DOHH2 (cell line): ENCODE data around the gene LIMS2.

Experiments used
- EZH2phosphoT487 ChIP-seq: fragments of 200-600 bp; sonication (generic); IDR thresholded peaks from 2 replicates; pipeline ENCODE4 v1.6.1; 2017; ENCODE audit warnings: borderline replicate concordance, mild to moderate bottlenecking, antibody characterized with exemption, low read length, moderate library complexity, mixed read lengths
- TF ChIP-seq, protein P1 (sequence below): fragments of 200-600 bp; sonication (generic); IDR thresholded peaks from one replicate; pipeline ENCODE4 v1.5.1; 2014; ENCODE audit warnings: antibody characterized with exemption, mild to moderate bottlenecking, low read depth, low read length; ENCODE audit not compliant: poor library complexity, severe bottlenecking

DNA sequence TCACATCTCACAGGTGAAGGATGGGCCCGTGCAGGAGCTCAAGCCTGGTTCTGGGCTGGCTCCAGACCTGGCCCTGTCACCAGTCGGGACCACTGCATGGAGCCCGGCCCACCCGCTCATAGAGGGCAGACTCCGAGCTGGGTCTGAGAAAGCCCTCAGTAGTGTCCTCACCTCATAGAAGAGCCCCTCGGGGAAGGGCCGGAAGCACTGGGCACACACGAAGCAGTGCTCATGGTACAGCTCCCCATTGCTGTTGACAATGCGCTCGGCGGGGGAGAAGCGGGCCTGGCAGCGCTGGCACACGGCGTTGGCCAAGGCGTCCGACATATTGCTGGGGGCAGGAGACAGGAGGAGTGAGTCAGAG is 18.1 kb downstream of the LIMS2 start:
- TF ChIP-seq, protein P1, sequence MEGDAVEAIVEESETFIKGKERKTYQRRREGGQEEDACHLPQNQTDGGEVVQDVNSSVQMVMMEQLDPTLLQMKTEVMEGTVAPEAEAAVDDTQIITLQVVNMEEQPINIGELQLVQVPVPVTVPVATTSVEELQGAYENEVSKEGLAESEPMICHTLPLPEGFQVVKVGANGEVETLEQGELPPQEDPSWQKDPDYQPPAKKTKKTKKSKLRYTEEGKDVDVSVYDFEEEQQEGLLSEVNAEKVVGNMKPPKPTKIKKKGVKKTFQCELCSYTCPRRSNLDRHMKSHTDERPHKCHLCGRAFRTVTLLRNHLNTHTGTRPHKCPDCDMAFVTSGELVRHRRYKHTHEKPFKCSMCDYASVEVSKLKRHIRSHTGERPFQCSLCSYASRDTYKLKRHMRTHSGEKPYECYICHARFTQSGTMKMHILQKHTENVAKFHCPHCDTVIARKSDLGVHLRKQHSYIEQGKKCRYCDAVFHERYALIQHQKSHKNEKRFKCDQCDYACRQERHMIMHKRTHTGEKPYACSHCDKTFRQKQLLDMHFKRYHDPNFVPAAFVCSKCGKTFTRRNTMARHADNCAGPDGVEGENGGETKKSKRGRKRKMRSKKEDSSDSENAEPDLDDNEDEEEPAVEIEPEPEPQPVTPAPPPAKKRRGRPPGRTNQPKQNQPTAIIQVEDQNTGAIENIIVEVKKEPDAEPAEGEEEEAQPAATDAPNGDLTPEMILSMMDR: no peak
- TF ChIP-seq EZH2phosphoT487: no peak
